Endothelial cell of umbilical vein (primary cell): Measurements from ENCODE around the gene NDUFA13. TPM values are rescaled to one million over a fixed set of nuclear protein-coding genes. Genes with fewer than 3 reads are reported as not detected.
A peak's percentile ranks its signal among the peaks of the same experiment; 100 is the strongest.

Experiments
- BruUV-seq: library from RNA; stranded (reverse); fragments of 400-500 nt; replicated peaks from 2 replicates; lab custom pipeline; 2021; lab: Mats Ljungman, UMichigan
- CTCF ChIA-PET: fragments of 300-600, 350-600 bp; sonication (Branson Sonifier 250); formaldehyde crosslinking; loops from one replicate; lab custom pipeline; 2021; ENCODE audit warnings: antibody characterized with exemption, inconsistent platforms; lab: Charles Lee
- POLR2A ChIA-PET: fragments of 300-600, 350-600 bp; sonication (Branson Sonifier 250); formaldehyde crosslinking; loops from one replicate; lab custom pipeline; 2021; ENCODE audit warnings: antibody characterized with exemption, inconsistent platforms; lab: Charles Lee
- DNase-seq: peaks from one replicate; pipeline ENCODE4 v3.0.0-alpha.2; 2011; ENCODE audit warnings: low read depth, low spot score
- FAIRE-seq: peaks from 2 replicates; lab custom pipeline; 2011; peaks lifted over from hg19 to GRCh38; lab: Jason Lieb, UNC
- H2AFZ ChIP-seq: 2 replicates; pipeline ENCODE4 v1.6.0; 2012; ENCODE audit warnings: low read depth, low read length, control low read depth, inconsistent platforms
- H3K27ac ChIP-seq: 2 replicates; pipeline ENCODE4 v1.5.1; 2011; ENCODE audit warnings: low read depth, mild to moderate bottlenecking, control low read depth, low read length, moderate library complexity; ENCODE audit not compliant: insufficient read depth
- H3K27me3 ChIP-seq, 2 experiments: 2 replicates each; pipeline versions ENCODE4 v1.6.0 to v1.6.1; 2011; ENCODE audit warnings: low read length in 2 of 2, mixed read lengths in 1 of 2; ENCODE audit not compliant: control insufficient read depth in 2 of 2, insufficient read depth in 2 of 2
- H3K36me3 ChIP-seq, 2 experiments: 2 replicates in 1 of 2; 3 replicates in 1 of 2; pipeline ENCODE4 v1.5.1; 2011; ENCODE audit warnings: low read length in 2 of 2, mild to moderate bottlenecking in 1 of 2, moderate library complexity in 1 of 2; ENCODE audit not compliant: control insufficient read depth in 2 of 2, insufficient read depth in 2 of 2; ENCODE audit errors: extremely low read depth in 1 of 2
- H3K4me1 ChIP-seq: 3 replicates; pipeline ENCODE4 v1.5.1; 2011; ENCODE audit warnings: mild to moderate bottlenecking, low read length; ENCODE audit not compliant: control insufficient read depth, insufficient read depth; ENCODE audit errors: extremely low read depth
- H3K4me2 ChIP-seq: 2 replicates; pipeline ENCODE4 v1.6.1; 2011; ENCODE audit warnings: low read length, control low read depth, mixed read lengths; ENCODE audit not compliant: insufficient read depth
- H3K4me3 ChIP-seq, 3 experiments: fragments of 200-600 bp in 1 of 3; sonication (generic), shearing (Covaris generic) in 1 of 3; replicated peaks in 1 of 3; 2 replicates each; pipeline ENCODE4 v1.5.1; 2011 to 2016; ENCODE audit warnings: control low read depth in 3 of 3, low read length in 3 of 3, mild to moderate bottlenecking in 2 of 3, inconsistent platforms in 1 of 3, low read depth in 1 of 3, moderate library complexity in 1 of 3; ENCODE audit not compliant: insufficient read depth in 1 of 3
- H3K79me2 ChIP-seq: 2 replicates; pipeline ENCODE4 v1.6.0; 2012; ENCODE audit warnings: low read length, inconsistent platforms; ENCODE audit not compliant: control insufficient read depth, insufficient read depth
- H3K9ac ChIP-seq: replicated peaks from 2 replicates; pipeline ENCODE3; 2011; ENCODE audit warnings: low read length, control low read depth; ENCODE audit not compliant: insufficient read depth; ENCODE audit errors: extremely low read depth
- H3K9me1 ChIP-seq: replicated peaks from 3 replicates; pipeline ENCODE4 v1.6.0; 2011; ENCODE audit warnings: mild to moderate bottlenecking, low read length; ENCODE audit not compliant: control insufficient read depth, insufficient read depth; ENCODE audit errors: extremely low read depth
- H3K9me3 ChIP-seq: replicated peaks from 2 replicates; pipeline ENCODE4 v1.5.1; 2012; ENCODE audit warnings: low read length, inconsistent platforms; ENCODE audit not compliant: control insufficient read depth, insufficient read depth
- H4K20me1 ChIP-seq: replicated peaks from 2 replicates; pipeline ENCODE3; 2011; ENCODE audit warnings: mild to moderate bottlenecking, low read length; ENCODE audit not compliant: control insufficient read depth, insufficient read depth; ENCODE audit errors: extremely low read depth
- CTCF ChIP-seq, 2 donors: IDR thresholded peaks; 1 replicate in 1 of 2; 2 replicates in 1 of 2; pipeline ENCODE4 v1.5.1; 2011; ENCODE audit warnings: low read length in 2 of 2, mild to moderate bottlenecking in 2 of 2, moderate library complexity in 2 of 2, control low read depth in 1 of 2, inconsistent platforms in 1 of 2, low read depth in 1 of 2; ENCODE audit not compliant: insufficient read depth in 1 of 2; ENCODE audit errors: extremely low read depth in 1 of 2
- EZH2 ChIP-seq: IDR thresholded peaks from 2 replicates; pipeline ENCODE4 v1.6.1; 2012; ENCODE audit warnings: borderline replicate concordance, low read depth, mild to moderate bottlenecking, moderate library complexity, low read length, inconsistent platforms; ENCODE audit not compliant: severe bottlenecking
- FOS ChIP-seq: IDR thresholded peaks from 2 replicates; pipeline ENCODE4 v1.6.1; 2011; ENCODE audit warnings: mild to moderate bottlenecking, low read length, moderate library complexity, borderline replicate concordance; ENCODE audit not compliant: insufficient read depth
- GATA2 ChIP-seq: IDR thresholded peaks from 2 replicates; pipeline ENCODE4 v1.7.0; 2011; ENCODE audit warnings: low read depth, mild to moderate bottlenecking, moderate library complexity, mixed read lengths, low read length; ENCODE audit not compliant: insufficient read length, insufficient read depth
- JUN ChIP-seq: IDR thresholded peaks from 2 replicates; pipeline ENCODE4 v1.6.1; 2011; ENCODE audit warnings: borderline replicate concordance, low read depth; ENCODE audit not compliant: insufficient read length, insufficient read depth
- MYC ChIP-seq: IDR thresholded peaks from one replicate; pipeline ENCODE4 v1.6.1; 2011; ENCODE audit warnings: mild to moderate bottlenecking, low read depth, low read length
- POLR2A ChIP-seq: IDR thresholded peaks from 2 replicates; pipeline ENCODE4 v1.6.1; 2012; ENCODE audit warnings: low read depth, mild to moderate bottlenecking, control low read depth, low read length
- POLR2AphosphoS5 ChIP-seq: IDR thresholded peaks from 2 replicates; pipeline ENCODE4 v1.6.1; 2012; ENCODE audit warnings: low read depth, mild to moderate bottlenecking, control low read depth, low read length, moderate library complexity; ENCODE audit not compliant: insufficient read depth
- dilution Hi-C: fragments of 300-500 bp; cut with MboI; formaldehyde crosslinking; loops from one replicate; pipeline ENCODE4 v1.15.0; 2019; ENCODE audit warnings: low sequenced_read_pairs; ENCODE audit not compliant: extremely low pct_ligation_motif_present
- intact Hi-C: fragments of 100-400 bp; cut with micrococcal nuclease; formaldehyde crosslinking; loops from one replicate; pipeline ENCODE4 v1.10.0; 2022
- polyA plus RNA-seq, 4 experiments: library from polyadenylated mRNA; depleted of rRNA in 3 of 4; stranded (reverse) in 3 of 4; unstranded in 1 of 4; fragments of >200 nt; gene quantifications; 2 replicates each; pipeline versions ENCODE4 v1.2.1 to v1.2.3, GENCODE V29; 2011 to 2012; ENCODE audit warnings: missing spikeins in 1 of 4
- total RNA-seq: library from RNA; stranded (reverse); gene quantifications from 2 replicates; pipeline ENCODE4 v1.2.3, GENCODE V29; 2021
- TF ChIP-seq, protein P1 (sequence below): IDR thresholded peaks from 2 replicates; pipeline ENCODE4 v1.6.1; 2011; ENCODE audit not compliant: insufficient read depth, insufficient read length

Gene NDUFA13
- total and polyA plus RNA-seq, 2 donors (not counting 3 experiments of a cell fraction or from before 2014, with no cell fraction given): 246 to 799 TPM

- dilution Hi-C loops (no loop called here), intact Hi-C loops (no loop called here)
- FAIRE-seq (no peak), DNase-seq (no peak)
- TF ChIP-seq, protein P1, sequence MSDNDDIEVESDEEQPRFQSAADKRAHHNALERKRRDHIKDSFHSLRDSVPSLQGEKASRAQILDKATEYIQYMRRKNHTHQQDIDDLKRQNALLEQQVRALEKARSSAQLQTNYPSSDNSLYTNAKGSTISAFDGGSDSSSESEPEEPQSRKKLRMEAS: no peak
- no peak for TF ChIP-seq FOS
- no peak for TF ChIP-seq EZH2
- no peak for TF ChIP-seq JUN
- no peak for TF ChIP-seq GATA2
- no peak for TF ChIP-seq MYC
- no peak for TF ChIP-seq POLR2AphosphoS5
- TF ChIP-seq CTCF (IDR thresholded peaks at IDR 0.05; ENCODE audit: extremely low read depth in 1 of 2, insufficient read depth in 1 of 2, low read depth in 1 of 2, low read length in 2 of 2): no peak
- no peak for TF ChIP-seq POLR2A
- H3K36me3 ChIP-seq: no peaks in the 10 kb centered on the region
- ChIA-PET POLR2A (no interaction called here), CTCF (no interaction called here)
- H3K4me2 ChIP-seq: no peak overlapping the region
- no peak overlapping the region for H3K9ac ChIP-seq
- peaks cover 11% of the 10 kb centered on the region for H3K4me1 ChIP-seq
- no peaks in the 10 kb centered on the region for H4K20me1 ChIP-seq
- H3K4me3 ChIP-seq: peak overlapping the region in 1 of 3 experiments; percentile 16
- no peaks in the 10 kb centered on the region for H3K27me3 ChIP-seq
- H2AFZ ChIP-seq: peak overlapping the region; percentile 46
- H3K9me3 ChIP-seq: no peaks in the 10 kb centered on the region
- H3K9me1 ChIP-seq: no peaks in the 10 kb centered on the region
- H3K79me2 ChIP-seq: peaks cover 12% of the 10 kb centered on the region
- H3K27ac ChIP-seq: no peak overlapping the region
- no TSS peak for BruUV-seq
Observed at GRCh38 chr19:19513682-19514081, 2.3 kb upstream of the NDUFA13 start.
